H1 (cell line): ENCODE measurements around the gene ACTBL2. TPM values are rescaled to one million over a fixed set of nuclear protein-coding genes. Genes with fewer than 3 reads are reported as not detected.

Experiments
- CTCF ChIA-PET: fragments of 300-600 bp; sonication (Branson Sonifier 250); formaldehyde crosslinking; loops from one replicate; lab custom pipeline; 2021; ENCODE audit not compliant: partially characterized antibody; lab: Charles Lee
- POLR2A ChIA-PET: fragments of 300-600 bp; sonication (Branson Sonifier 250); formaldehyde crosslinking; loops from one replicate; lab custom pipeline; 2021; ENCODE audit warnings: inconsistent platforms; ENCODE audit not compliant: partially characterized antibody; lab: Charles Lee
- DNase-seq, 2 experiments: peaks; one replicate each; pipeline versions ENCODE4 v3.0.0 to v3.0.0-alpha.2; 2010 to 2022; ENCODE audit warnings: low spot score in 2 of 2, low read depth in 1 of 2, mixed read lengths in 1 of 2
- FAIRE-seq: peaks from 2 replicates; lab custom pipeline; 2011; peaks lifted over from hg19 to GRCh38; lab: Jason Lieb, UNC
- H2AFZ ChIP-seq: 2 replicates; pipeline ENCODE4 v1.8.1; 2012; ENCODE audit warnings: low read length, inconsistent platforms
- H2AK5ac ChIP-seq: 2 replicates; pipeline ENCODE4 v1.6.1; 2013; ENCODE audit warnings: low read depth, low read length
- H2BK120ac ChIP-seq: replicated peaks from 2 replicates; pipeline ENCODE3; 2013; ENCODE audit warnings: low read depth, low read length, inconsistent platforms
- H2BK12ac ChIP-seq: 2 replicates; pipeline ENCODE4 v1.6.1; 2013; ENCODE audit warnings: low read depth, low read length
- H2BK15ac ChIP-seq: 2 replicates; pipeline ENCODE4 v1.6.1; 2013; ENCODE audit warnings: low read length
- H2BK20ac ChIP-seq: 2 replicates; pipeline ENCODE4 v1.6.1; 2013; ENCODE audit warnings: low read length
- H2BK5ac ChIP-seq: 2 replicates; pipeline ENCODE4 v1.6.1; 2013; ENCODE audit warnings: low read depth, low read length
- H3K14ac ChIP-seq: 2 replicates; pipeline ENCODE4 v1.6.1; 2013; ENCODE audit warnings: inconsistent platforms; ENCODE audit not compliant: insufficient read length
- H3K18ac ChIP-seq: 2 replicates; pipeline ENCODE4 v1.6.1; 2013; ENCODE audit warnings: low read length; ENCODE audit errors: extremely low read depth
- H3K23ac ChIP-seq: 2 replicates; pipeline ENCODE4 v1.6.1; 2013; ENCODE audit warnings: inconsistent platforms; ENCODE audit not compliant: insufficient read length
- H3K23me2 ChIP-seq: 2 replicates; pipeline ENCODE4 v1.6.1; 2013; ENCODE audit warnings: low read depth, low read length
- H3K27ac ChIP-seq: 2 replicates; pipeline ENCODE4 v1.6.1; 2011; ENCODE audit warnings: low read depth, low read length, inconsistent platforms
- H3K27me3 ChIP-seq, 4 experiments: replicated peaks in 1 of 4; 1 replicate in 1 of 4; 2 replicates in 3 of 4; pipeline versions ENCODE4 v1.6.1 to v1.8.1; 2011 to 2013; ENCODE audit warnings: low read length in 3 of 4, mild to moderate bottlenecking in 3 of 4, inconsistent platforms in 2 of 4, mixed read lengths in 2 of 4, moderate library complexity in 1 of 4; ENCODE audit not compliant: control insufficient read depth in 3 of 4, insufficient read depth in 3 of 4; ENCODE audit errors: extremely low read depth in 1 of 4
- H3K36me3 ChIP-seq, 4 experiments: 2 replicates each; pipeline versions ENCODE4 v1.6.1 to v1.8.1; 2011 to 2013; ENCODE audit warnings: mild to moderate bottlenecking in 4 of 4, low read length in 3 of 4, moderate library complexity in 2 of 4, control low read depth in 1 of 4, inconsistent platforms in 1 of 4; ENCODE audit not compliant: insufficient read depth in 4 of 4, control insufficient read depth in 2 of 4
- H3K4ac ChIP-seq: replicated peaks from 2 replicates; pipeline ENCODE3; 2013; ENCODE audit warnings: low read length, low read depth, mixed read lengths, inconsistent platforms; ENCODE audit not compliant: insufficient read length
- H3K4me1 ChIP-seq, 4 experiments: replicated peaks in 1 of 4; 1 replicate in 1 of 4; 2 replicates in 3 of 4; pipeline versions ENCODE4 v1.6.1 to v1.8.1; 2011 to 2013; ENCODE audit warnings: low read length in 3 of 4, inconsistent platforms in 2 of 4, mixed read lengths in 1 of 4; ENCODE audit not compliant: insufficient read depth in 4 of 4, control insufficient read depth in 3 of 4
- H3K4me2 ChIP-seq, 2 experiments: 2 replicates each; pipeline versions ENCODE4 v1.6.1 to v1.8.1; 2011 to 2013; ENCODE audit warnings: low read depth in 2 of 2, low read length in 2 of 2, control low read depth in 1 of 2, inconsistent platforms in 1 of 2, mild to moderate bottlenecking in 1 of 2; ENCODE audit not compliant: insufficient read depth in 1 of 2
- H3K4me3 ChIP-seq, 4 experiments: fragments of 200-600, 300-600 bp in 1 of 4; sonication (generic), shearing (Covaris generic), sonication (Bioruptor Twin) in 1 of 4; 2 replicates each; pipeline versions ENCODE4 v1.5.1 to v1.8.1; 2011 to 2016; ENCODE audit warnings: low read length in 4 of 4, low read depth in 3 of 4, control low read depth in 2 of 4, inconsistent platforms in 2 of 4, mild to moderate bottlenecking in 2 of 4, mixed read lengths in 1 of 4, moderate library complexity in 1 of 4; ENCODE audit not compliant: insufficient read depth in 2 of 4; ENCODE audit errors: extremely low read depth in 1 of 4
- H3K56ac ChIP-seq: replicated peaks from 2 replicates; pipeline ENCODE3; 2013; ENCODE audit warnings: low read depth, mild to moderate bottlenecking, mixed read lengths, low read length, inconsistent platforms; ENCODE audit not compliant: insufficient read length
- H3K79me1 ChIP-seq: 2 replicates; pipeline ENCODE4 v1.6.1; 2013; ENCODE audit warnings: low read depth, low read length, control low read depth
- H3K79me2 ChIP-seq, 2 experiments: 2 replicates each; pipeline versions ENCODE4 v1.6.1 to v1.8.1; 2012 to 2013; ENCODE audit warnings: low read length in 2 of 2, mild to moderate bottlenecking in 2 of 2, inconsistent platforms in 1 of 2; ENCODE audit not compliant: insufficient read depth in 2 of 2, control insufficient read depth in 1 of 2
- H3K9ac ChIP-seq, 4 experiments: replicated peaks in 1 of 4; 1 replicate in 1 of 4; 2 replicates in 3 of 4; pipeline versions ENCODE4 v1.6.1 to v1.8.1; 2011 to 2013; ENCODE audit warnings: low read depth in 3 of 4, low read length in 3 of 4, control low read depth in 2 of 4, mild to moderate bottlenecking in 2 of 4, moderate library complexity in 2 of 4, inconsistent platforms in 1 of 4; ENCODE audit errors: extremely low read depth in 1 of 4
- H3K9me3 ChIP-seq, 2 experiments: 2 replicates each; pipeline versions ENCODE4 v1.6.1 to v1.8.1; 2012 to 2013; ENCODE audit warnings: mild to moderate bottlenecking in 2 of 2, moderate library complexity in 2 of 2, control low read depth in 1 of 2, inconsistent platforms in 1 of 2, low read depth in 1 of 2, low read length in 1 of 2, mixed read lengths in 1 of 2; ENCODE audit not compliant: insufficient read depth in 2 of 2
- H4K20me1 ChIP-seq, 2 experiments: replicated peaks in 1 of 2; 2 replicates each; pipeline versions ENCODE3 to v1.8.1; 2011 to 2013; ENCODE audit warnings: inconsistent platforms in 2 of 2, low read length in 2 of 2, mild to moderate bottlenecking in 1 of 2; ENCODE audit not compliant: insufficient read depth in 2 of 2, control insufficient read depth in 1 of 2
- H4K5ac ChIP-seq: 2 replicates; pipeline ENCODE4 v1.6.1; 2013; ENCODE audit warnings: low read length, low read depth, mixed read lengths, inconsistent platforms; ENCODE audit not compliant: insufficient read length
- H4K8ac ChIP-seq: 2 replicates; pipeline ENCODE4 v1.8.0; 2013; ENCODE audit warnings: mild to moderate bottlenecking, moderate library complexity, low read length, inconsistent platforms; ENCODE audit not compliant: insufficient read depth; ENCODE audit errors: extremely low read depth
- H4K91ac ChIP-seq: replicated peaks from 2 replicates; pipeline ENCODE3; 2013; ENCODE audit warnings: low read length, mixed read lengths, inconsistent platforms; ENCODE audit not compliant: insufficient read length
- BCL11A ChIP-seq, 2 experiments: IDR thresholded peaks; one replicate each; pipeline ENCODE4 v1.6.1; 2011; ENCODE audit warnings: low read depth in 2 of 2, low read length in 2 of 2, mild to moderate bottlenecking in 2 of 2
- CBX5 ChIP-seq: fragments of 300-800, 300-1000 bp; sonication (generic); IDR thresholded peaks from 2 replicates; pipeline ENCODE4 v1.7.1; 2016; ENCODE audit warnings: antibody characterized with exemption, low read length, low read depth
- EP300 ChIP-seq, 2 experiments: IDR thresholded peaks; 1 replicate in 1 of 2; 2 replicates in 1 of 2; pipeline ENCODE4 v1.6.1; 2011 to 2012; ENCODE audit warnings: low read depth in 2 of 2, low read length in 2 of 2, mild to moderate bottlenecking in 2 of 2, borderline replicate concordance in 1 of 2, inconsistent platforms in 1 of 2, moderate library complexity in 1 of 2
- FOSL1 ChIP-seq: IDR thresholded peaks from 2 replicates; pipeline ENCODE4 v1.6.1; 2011; ENCODE audit warnings: mild to moderate bottlenecking, low read depth, low read length, moderate library complexity; ENCODE audit not compliant: insufficient read depth
- GTF2F1 ChIP-seq: IDR thresholded peaks from 2 replicates; pipeline ENCODE4 v1.6.1; 2012; ENCODE audit warnings: low read depth, low read length, improper control_type of control experiment, borderline replicate concordance
- HDAC2 ChIP-seq, 2 experiments: fragments of 300-600 bp in 1 of 2; sonication (generic) in 1 of 2; IDR thresholded peaks; 2 replicates each; pipeline ENCODE4 v1.6.1; 2011 to 2012; ENCODE audit warnings: low read depth in 2 of 2, low read length in 2 of 2, mild to moderate bottlenecking in 2 of 2, moderate library complexity in 2 of 2, borderline replicate concordance in 1 of 2, inconsistent platforms in 1 of 2
- SUZ12 ChIP-seq: fragments of 200-600 bp; sonication (generic); IDR thresholded peaks from 2 replicates; pipeline ENCODE4 v1.6.1; 2012; ENCODE audit warnings: mild to moderate bottlenecking, inconsistent platforms, low read length, moderate library complexity, mixed read lengths
- TAF7 ChIP-seq: optimal IDR thresholded peaks from 2 replicates; pipeline ENCODE3; 2011; ENCODE audit warnings: low read depth, mild to moderate bottlenecking, inconsistent platforms, low read length, moderate library complexity, borderline replicate concordance
- TBP ChIP-seq: IDR thresholded peaks from 2 replicates; pipeline ENCODE4 v1.6.1; 2011; ENCODE audit warnings: low read depth, low read length, improper control_type of control experiment
- USF2 ChIP-seq: IDR thresholded peaks from 2 replicates; pipeline ENCODE4 v1.6.1; 2011; ENCODE audit warnings: low read length, improper control_type of control experiment
- YY1 ChIP-seq: IDR thresholded peaks from 2 replicates; pipeline ENCODE4 v1.6.1; 2011; ENCODE audit warnings: low read depth, mild to moderate bottlenecking, low read length
- WGBS, 2 experiments: shearing (Covaris generic) in 1 of 2; methylation state at CpG; one replicate each; pipeline versions ENCODE4 v1.1.6 to v1.1.7; 2013 to 2015; ENCODE audit warnings: low lambda C conversion rate in 2 of 2, mixed read lengths in 2 of 2, inconsistent platforms in 1 of 2, low coverage in 1 of 2, missing lambda C conversion rate in 1 of 2; ENCODE audit not compliant: insufficient replicate concordance in 2 of 2, insufficient coverage in 1 of 2, insufficient read length in 1 of 2; ENCODE audit errors: extremely low coverage in 1 of 2, missing lambda C conversion rate in 1 of 2; 5-methylcytosine and 5-hydroxymethylcytosine counted together
- polyA plus RNA-seq, 7 experiments: library from polyadenylated mRNA; depleted of rRNA in 3 of 7; stranded (reverse) in 5 of 7; unstranded in 2 of 7; fragments of >200 nt in 5 of 7; fragments of 200-250 nt in 2 of 7; gene quantifications; 1 replicate in 5 of 7; 2 replicates in 1 of 7; 4 replicates in 1 of 7; pipeline versions ENCODE4 v1.2.1 to v1.2.3, GENCODE V29; 2011 to 2013; ENCODE audit warnings: missing spikeins in 2 of 7, mixed read lengths in 2 of 7
- total RNA-seq: library from RNA; stranded (reverse); fragmentation: NEBNext Ultra II Directional; extraction: Animal tissue kit (Norgen Biotek cat#: 25700); gene quantifications from 2 replicates; pipeline ENCODE4 v1.2.1, GENCODE V29; 2021

The ACTBL2 gene
- total and polyA plus RNA-seq, 2 of the 8 experiments (the other 6 are each of a cell fraction or from before 2014, with no cell fraction given) = not detected

- TF ChIP-seq USF2 (no peak), GTF2F1 (no peak), EP300 (IDR thresholded peaks at IDR 0.05; ENCODE audit: borderline replicate concordance in 1 of 2, low read depth in 2 of 2, low read length in 2 of 2) (no peak), TAF7 (no peak), CBX5 (no peak), HDAC2 (IDR thresholded peaks at IDR 0.05; ENCODE audit: borderline replicate concordance in 1 of 2, low read depth in 2 of 2, low read length in 2 of 2) (no peak), YY1 (no peak), SUZ12 (no peak), FOSL1 (no peak), TBP (no peak), BCL11A (IDR thresholded peaks at IDR 0.05; ENCODE audit: low read depth in 2 of 2, low read length in 2 of 2) (no peak)
- Histone ChIP-seq H2BK5ac (no peak overlapping the region), H3K79me1 (no peaks in the 10 kb centered on the region), H3K14ac (no peak overlapping the region), H2BK20ac (no peak overlapping the region), H3K23ac (no peak overlapping the region), H3K4ac (no peak overlapping the region), H3K4me1 (no peaks in the 10 kb centered on the region), H3K36me3 (no peaks in the 10 kb centered on the region), H3K18ac (no peak overlapping the region), H2BK12ac (no peak overlapping the region), H3K23me2 (peaks cover 2% of the 10 kb centered on the region; the same call in 1 of the 2 replicates), H2BK120ac (no peak overlapping the region), H3K27me3 (no peaks in the 10 kb centered on the region), H2AFZ (no peak overlapping the region), H4K91ac (no peak overlapping the region), H2AK5ac (no peak overlapping the region), H3K9ac (no peak overlapping the region), H3K56ac (no peak overlapping the region), H4K5ac (no peak overlapping the region), H4K20me1 (no peaks in the 10 kb centered on the region), H3K9me3 (no peaks in the 10 kb centered on the region), H3K4me2 (no peak overlapping the region), H3K79me2 (no peaks in the 10 kb centered on the region), H2BK15ac (no peak overlapping the region), H4K8ac (no peak overlapping the region), H3K4me3 (no peak overlapping the region), H3K27ac (no peak overlapping the region)
- CTCF ChIA-PET = interaction anchor here (0.7 to 4.8 kb wide), 9 partner anchors 11 to 960 kb away, joined by 3 to 53 read pairs (median 4); partner anchors contain the start of gene PLK2
- DNase-seq (no peak), FAIRE-seq (no peak)
- 77% methylated on average over 7 of the region's 7 CpGs; no CpG with 5 or more reads in 1 of the 2 experiments for WGBS, 2 experiments
- POLR2A ChIA-PET = no interaction called here
Observed at GRCh38 chr5:57501414-57502201, 19.0 kb upstream of the ACTBL2 start.
